ENCODE results near the gene WWC2.
A peak's percentile ranks its signal among the peaks of the same experiment; 100 is the strongest.

The WWC2 gene

DNA sequence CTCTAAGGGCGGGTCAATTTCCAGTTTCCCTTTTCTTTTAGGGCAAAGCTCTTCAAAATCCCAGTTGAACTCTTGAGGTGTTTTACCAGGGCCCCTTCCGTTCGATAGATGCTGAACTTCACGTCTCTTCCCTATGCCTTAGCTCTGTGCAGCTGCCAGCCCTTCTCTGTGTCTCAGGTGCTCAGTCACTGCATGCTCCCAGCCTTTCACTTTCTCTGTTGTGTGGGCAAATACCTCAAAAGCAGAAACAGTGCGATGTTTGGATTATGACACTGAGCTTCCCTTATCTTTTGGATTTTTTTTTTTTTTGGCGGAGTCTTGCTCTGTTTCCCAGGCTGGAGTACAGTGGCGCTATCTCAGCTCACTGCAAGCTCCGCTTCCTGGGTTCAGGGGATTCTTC, 112.5 kb downstream of the WWC2 start:
- no peak for DNase-seq

DNA sequence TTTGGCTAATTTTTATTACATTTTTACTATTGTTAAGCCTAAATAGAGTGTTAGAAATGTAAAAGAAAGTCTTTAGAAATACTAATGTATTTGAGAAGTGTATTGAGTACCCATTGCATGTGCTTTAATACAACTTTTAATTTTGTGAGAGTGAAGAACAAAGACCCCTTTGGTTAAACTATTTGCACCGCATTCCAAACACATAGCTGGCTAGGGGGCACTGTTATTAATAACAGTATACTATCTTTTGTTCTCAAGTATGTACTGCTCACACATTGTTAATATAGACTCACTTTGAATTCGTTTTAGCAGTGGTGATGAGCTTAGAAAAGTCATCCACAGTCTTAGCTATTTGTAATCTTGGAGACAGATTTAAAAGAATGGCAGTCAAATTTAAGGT, 114.9 kb downstream of the WWC2 start:
- DNase-seq: no peak

DNA sequence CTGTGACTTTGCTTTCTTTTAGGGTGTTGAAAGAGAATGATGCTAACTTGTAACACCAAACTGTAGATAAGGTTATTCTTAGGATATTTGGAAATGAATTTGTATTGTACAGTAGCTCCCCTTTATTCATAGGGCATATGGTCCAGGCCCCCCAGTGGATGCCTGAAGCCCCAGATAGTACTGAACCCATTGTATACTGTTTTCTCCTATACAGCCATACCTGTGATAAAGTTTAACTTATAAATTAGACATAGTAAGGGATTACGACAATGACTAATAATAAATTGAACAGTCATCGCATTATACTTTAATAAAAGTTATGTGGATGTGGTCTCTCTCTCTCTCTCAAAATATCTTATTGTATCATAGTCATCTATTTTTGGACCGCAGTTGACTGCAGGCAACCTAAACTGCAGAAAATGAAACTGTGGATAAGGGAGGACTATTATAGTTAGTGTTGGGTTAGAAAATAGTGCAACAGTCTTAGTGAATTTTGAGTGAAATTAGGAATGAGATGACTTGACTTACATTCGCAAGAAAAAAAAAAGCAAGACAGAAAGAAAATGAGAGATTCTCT, 115.9 kb downstream of the WWC2 start:
- no peak for DNase-seq

DNA sequence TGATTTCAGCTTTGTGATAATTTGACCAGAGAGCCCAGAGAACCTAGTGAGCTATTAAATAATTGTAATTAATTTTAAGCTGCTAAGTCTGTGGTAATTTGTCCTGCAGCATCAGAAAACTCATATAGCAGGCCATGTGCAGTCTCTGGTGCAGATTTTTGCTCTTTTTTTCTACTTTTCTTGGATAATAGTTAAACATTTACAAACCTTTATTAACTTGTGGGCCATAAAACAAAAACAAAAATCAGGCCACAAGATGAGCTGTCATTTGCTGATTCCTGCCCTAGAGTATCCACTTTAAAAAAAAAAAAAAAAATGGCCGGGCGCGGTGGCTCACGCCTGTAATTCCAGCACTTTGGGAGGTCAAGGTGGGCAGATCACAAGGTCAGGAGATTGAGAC, 121.2 kb downstream of the WWC2 start:
- DNase-seq: no peak

DNA sequence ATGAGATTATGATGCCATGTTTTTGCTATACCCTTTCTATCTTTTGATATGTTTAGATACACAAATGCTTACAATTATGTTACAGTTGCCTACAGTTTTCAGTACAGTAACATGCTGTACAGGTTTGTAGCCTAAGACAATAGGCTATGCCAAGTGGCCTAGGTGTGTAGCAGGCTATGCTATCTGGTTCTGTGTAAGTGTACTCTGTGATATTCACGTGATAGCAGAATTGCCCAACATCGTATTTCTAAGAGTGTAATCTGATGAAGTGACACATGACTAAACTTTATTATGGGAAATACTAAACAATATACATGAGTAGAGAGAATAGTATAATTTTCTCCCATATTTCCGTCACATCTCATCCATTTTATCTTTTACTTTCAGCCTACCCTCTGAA, 124.0 kb downstream of the WWC2 start:
- no peak for DNase-seq

- no peak for DNase-seq
Measured at GRCh38 chr4:183229397-183229796, 130.3 kb downstream of the WWC2 start.

DNA sequence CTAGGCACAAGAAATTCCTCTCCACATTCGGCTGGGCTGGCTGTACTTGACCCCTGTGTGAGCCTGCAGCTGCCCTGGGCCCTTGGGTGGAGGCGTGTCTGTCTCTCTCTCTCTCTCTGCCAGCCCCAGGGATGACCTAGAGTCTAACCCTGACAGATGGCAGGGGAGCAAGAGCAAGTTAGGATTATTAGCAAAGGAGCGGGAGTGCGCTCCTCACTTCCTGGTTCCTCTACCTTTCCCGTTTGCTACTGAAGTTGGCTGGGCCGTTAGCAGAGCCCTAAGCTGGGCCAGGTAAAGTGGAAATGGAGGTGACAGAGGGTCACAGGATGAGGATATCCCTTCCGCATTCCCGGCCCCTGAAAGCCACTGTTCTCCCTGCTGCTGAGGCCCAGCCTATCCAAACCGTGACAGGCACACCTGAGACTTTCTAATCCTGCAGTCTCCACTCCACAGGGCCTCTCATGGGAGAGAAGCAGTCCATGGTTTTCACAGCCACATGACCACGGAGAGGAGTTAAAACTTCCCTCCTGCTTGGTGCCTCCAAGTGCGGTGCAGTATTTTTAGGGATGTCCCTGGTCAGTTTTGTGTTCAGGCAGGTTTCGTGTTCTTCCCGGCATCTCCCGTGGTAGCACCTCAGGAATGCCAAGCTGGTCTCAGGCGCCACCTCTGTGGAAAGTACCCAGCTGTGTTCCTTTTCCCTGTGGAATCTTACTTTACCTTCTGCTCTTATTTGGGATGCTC, 141.7 kb downstream of the WWC2 start:
- no peak for DNase-seq

DNA sequence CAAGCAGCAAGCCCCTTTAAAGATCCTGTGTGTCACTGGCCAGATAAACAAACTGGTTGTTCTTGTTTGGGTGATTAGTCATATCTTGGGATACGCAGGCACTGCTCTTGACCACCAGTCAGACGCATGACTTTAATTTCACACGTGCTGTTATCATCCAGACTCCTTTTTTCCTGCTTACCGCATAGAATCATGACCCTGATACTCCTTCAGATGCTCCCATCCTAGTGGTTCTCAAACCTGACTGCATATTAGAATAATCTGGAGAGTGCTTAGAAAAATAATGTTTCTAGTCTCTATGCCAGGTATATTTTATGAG, 142.2 kb downstream of the WWC2 start:
- DNase-seq: no peak

- no peak for DNase-seq
Measured at GRCh38 chr4:183241721-183242151, 142.7 kb downstream of the WWC2 start.

- no peak for DNase-seq
Measured at GRCh38 chr4:183242291-183242690, 143.2 kb downstream of the WWC2 start.

- DNase-seq: no peak
Measured at GRCh38 chr4:183244019-183244418, 145.0 kb downstream of the WWC2 start.

DNA sequence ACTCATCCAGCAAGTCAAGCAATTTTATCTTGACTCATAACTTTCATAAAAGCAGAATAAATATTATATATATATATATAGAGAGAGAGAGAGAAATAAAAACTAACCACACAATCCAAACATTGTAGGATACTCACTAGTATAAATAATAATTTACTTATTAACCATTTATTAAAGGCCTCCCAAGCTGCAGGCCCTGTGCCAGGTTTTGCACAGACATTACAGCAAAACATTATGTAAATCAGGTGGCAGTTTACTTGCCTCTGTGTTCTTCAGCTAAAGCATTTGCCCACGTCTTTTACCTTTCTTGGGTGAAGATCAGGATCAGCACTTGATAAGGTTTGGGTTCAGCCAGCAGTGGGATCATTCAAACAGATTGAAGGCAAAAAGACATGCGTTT, 145.4 kb downstream of the WWC2 start:
- DNase-seq: no peak

DNA sequence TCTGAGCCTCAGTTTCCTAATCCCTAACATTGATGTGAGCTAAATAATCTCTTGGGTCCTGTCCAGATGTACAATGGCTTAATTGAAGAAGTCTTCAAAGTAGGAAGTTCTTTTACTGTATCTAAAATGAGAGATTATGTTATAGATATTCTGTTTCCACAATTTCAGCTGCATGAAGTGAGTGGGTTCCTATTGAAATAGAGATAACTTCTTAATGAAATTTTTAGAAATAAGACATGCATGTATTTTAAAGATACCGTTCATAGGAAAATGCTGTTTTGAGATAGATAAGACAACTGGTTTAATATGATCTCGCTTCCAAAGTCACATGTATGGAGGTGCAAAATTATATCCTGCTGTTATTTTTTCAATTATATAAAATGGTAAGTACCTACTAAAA, 149.1 kb downstream of the WWC2 start:
- DNase-seq: no peak

GRCh38 chr4:183249854-183250253, 150.8 kb downstream of the WWC2 start:
- no peak for DNase-seq

- DNase-seq: no peak
Measured at GRCh38 chr4:183250831-183251230, 151.8 kb downstream of the WWC2 start.

- DNase-seq: no peak
Measured at GRCh38 chr4:183252959-183253358, 153.9 kb downstream of the WWC2 start.

- no peak for DNase-seq
Measured at GRCh38 chr4:183253451-183253850, 154.4 kb downstream of the WWC2 start.

DNA sequence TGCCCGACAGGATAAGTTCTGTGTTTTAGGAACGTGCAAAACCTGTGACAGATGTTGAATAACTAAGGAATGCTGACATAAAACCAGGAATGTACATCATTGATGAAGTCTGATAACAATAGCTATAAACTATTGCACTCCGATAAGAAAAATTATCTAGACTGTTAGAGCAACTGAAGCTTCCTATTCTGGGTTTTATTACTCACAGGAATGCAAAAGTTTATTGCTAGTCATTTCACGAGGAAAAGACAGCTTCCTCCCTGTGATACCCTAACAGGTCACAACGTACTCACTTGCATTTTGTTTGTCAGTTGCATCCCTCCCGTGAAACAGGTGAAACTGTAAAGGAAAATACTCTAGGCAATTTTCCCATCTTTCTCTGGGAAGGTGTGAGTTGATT, 155.1 kb downstream of the WWC2 start:
- DNase-seq: no peak

- no peak for DNase-seq
Measured at GRCh38 chr4:183255487-183255886, 156.4 kb downstream of the WWC2 start.

DNA sequence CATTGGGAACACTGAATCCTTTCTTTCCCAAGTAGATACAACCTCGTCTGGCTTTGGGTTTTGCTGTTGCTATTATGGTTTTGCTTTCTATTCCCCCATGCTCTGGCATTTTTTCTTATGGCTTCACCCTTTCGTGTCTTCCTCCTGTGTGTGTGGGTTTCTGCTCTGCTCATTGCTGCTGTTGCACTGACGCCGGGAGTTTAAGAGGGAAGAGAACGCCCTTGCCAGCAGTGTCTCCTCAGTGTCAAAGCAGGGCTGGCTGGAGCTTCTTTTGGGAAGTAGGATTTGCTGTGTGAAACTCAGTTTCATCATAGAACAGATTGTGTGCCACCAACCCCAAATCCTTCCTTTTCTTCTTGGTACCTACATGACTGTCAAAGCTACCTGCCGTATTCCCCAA, 157.3 kb downstream of the WWC2 start:
- no peak for DNase-seq

GRCh38 chr4:183256756-183257385, 157.8 kb downstream of the WWC2 start:
- DNase-seq: peak; percentile 26

DNA sequence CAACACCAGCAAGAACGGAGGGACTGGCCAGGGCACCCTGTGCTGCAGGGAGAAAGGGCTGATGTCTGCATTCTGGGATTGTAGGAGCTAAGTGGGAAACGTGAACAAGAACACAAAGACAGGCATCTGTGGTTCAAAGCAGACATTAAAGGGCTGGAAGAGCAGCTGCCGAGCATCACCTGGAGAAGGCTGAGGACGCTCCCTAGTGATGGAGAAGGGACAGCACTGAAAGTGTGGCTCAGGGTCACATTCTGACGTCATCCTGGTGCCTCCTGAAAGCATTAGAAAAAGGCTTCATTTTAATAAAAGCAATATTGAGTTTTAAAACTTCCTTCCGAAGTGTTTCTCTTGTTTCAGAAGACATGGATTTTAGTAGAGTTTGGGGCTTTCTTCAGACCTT, 158.8 kb downstream of the WWC2 start:
- DNase-seq: no peak

DNA sequence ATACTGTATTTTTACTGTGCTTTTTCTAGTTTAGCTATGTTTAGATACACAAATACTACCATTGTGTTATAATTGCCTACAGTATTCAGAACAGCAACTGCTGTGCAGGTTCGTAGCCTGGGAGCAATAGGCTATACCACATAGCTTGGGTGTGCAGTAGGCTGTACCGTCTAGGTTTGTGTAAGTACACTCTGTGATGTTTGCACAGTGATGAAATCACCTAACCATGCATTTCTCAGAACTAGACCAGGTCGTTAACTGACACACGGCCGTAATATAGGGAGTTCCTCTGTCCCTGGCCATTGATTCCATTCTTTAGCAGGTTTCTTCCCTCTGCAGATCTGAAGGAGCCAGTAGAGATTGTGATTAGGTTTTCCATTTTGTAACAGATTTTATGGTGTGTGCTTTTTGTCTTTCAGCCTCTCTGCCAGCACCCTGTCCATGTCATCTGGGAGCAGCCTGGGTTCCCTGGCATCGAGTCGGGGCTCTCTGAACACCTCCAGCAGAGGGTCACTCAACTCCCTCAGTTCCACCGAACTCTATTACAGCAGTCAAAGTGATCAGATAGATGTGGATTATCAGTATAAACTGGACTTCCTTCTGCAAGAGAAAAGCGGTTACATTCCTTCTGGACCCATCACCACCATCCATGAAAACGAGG, 161.6 kb downstream of the WWC2 start:
- no peak for DNase-seq

Data from stimulated activated CD4-positive, alpha-beta T cell treated with anti-CD3 and anti-CD28 coated beads, Interleukin-1b, Interleukin-23, amount 100 ng/mL, for 48 hours (primary cell).